ENCODE measurements around the gene GMDS.

GMDS gene

GRCh38 chr6:1997702-1998101 is 247.7 kb downstream of the GMDS start:
- H3K27me3 ChIP-seq (ENCODE audit: control insufficient read depth in 1 of 2, insufficient read depth in 2 of 2, low read length in 2 of 2) = no peaks in the 10 kb centered on the region
- no peaks in the 10 kb centered on the region for H3K4me1 ChIP-seq (ENCODE audit: control insufficient read depth, insufficient read depth, low read length)
- H3K36me3 ChIP-seq (ENCODE audit: control insufficient read depth in 2 of 2, insufficient read depth in 2 of 2, low read length in 2 of 2) = no peaks in the 10 kb centered on the region
- H3K4me3 ChIP-seq (ENCODE audit: low read length in 2 of 2) = no peak overlapping the region
- H3K9me3 ChIP-seq (ENCODE audit: control insufficient read depth in 2 of 2, low read length in 2 of 2) = peaks cover 0 to 3% of the 10 kb centered on the region in 2 donors
- no peak overlapping the region for H3K27ac ChIP-seq (ENCODE audit: low read length)
- H3K9ac ChIP-seq (ENCODE audit: low read length in 2 of 2) = no peak overlapping the region

GRCh38 chr6:1995636-1996035 is 249.8 kb downstream of the GMDS start:
- Histone ChIP-seq H3K27ac (ENCODE audit: low read length) (no peak overlapping the region), H3K4me3 (ENCODE audit: low read length in 2 of 2) (no peak overlapping the region), H3K36me3 (ENCODE audit: control insufficient read depth in 2 of 2, insufficient read depth in 2 of 2, low read length in 2 of 2) (no peaks in the 10 kb centered on the region), H3K9ac (ENCODE audit: low read length in 2 of 2) (no peak overlapping the region), H3K4me1 (ENCODE audit: control insufficient read depth, insufficient read depth, low read length) (no peaks in the 10 kb centered on the region), H3K9me3 (ENCODE audit: control insufficient read depth in 2 of 2, low read length in 2 of 2) (peaks cover 0 to 3% of the 10 kb centered on the region in 2 donors), H3K27me3 (ENCODE audit: control insufficient read depth in 1 of 2, insufficient read depth in 2 of 2, low read length in 2 of 2) (no peaks in the 10 kb centered on the region)

- Histone ChIP-seq H3K27me3 (ENCODE audit: control insufficient read depth in 1 of 2, insufficient read depth in 2 of 2, low read length in 2 of 2) (no peaks in the 10 kb centered on the region), H3K4me1 (ENCODE audit: control insufficient read depth, insufficient read depth, low read length) (no peaks in the 10 kb centered on the region), H3K4me3 (ENCODE audit: low read length in 2 of 2) (no peak overlapping the region), H3K27ac (ENCODE audit: low read length) (no peak overlapping the region), H3K36me3 (ENCODE audit: control insufficient read depth in 2 of 2, insufficient read depth in 2 of 2, low read length in 2 of 2) (no peaks in the 10 kb centered on the region), H3K9ac (ENCODE audit: low read length in 2 of 2) (no peak overlapping the region), H3K9me3 (ENCODE audit: control insufficient read depth in 2 of 2, low read length in 2 of 2) (peaks cover 0 to 3% of the 10 kb centered on the region in 2 donors)
Measured at GRCh38 chr6:1993042-1993441, 252.4 kb downstream of the GMDS start.

- Histone ChIP-seq H3K27me3 (ENCODE audit: control insufficient read depth in 1 of 2, insufficient read depth in 2 of 2, low read length in 2 of 2) (no peaks in the 10 kb centered on the region), H3K4me3 (ENCODE audit: low read length in 2 of 2) (no peak overlapping the region), H3K9ac (ENCODE audit: low read length in 2 of 2) (no peak overlapping the region), H3K27ac (ENCODE audit: low read length) (no peak overlapping the region), H3K9me3 (ENCODE audit: control insufficient read depth in 2 of 2, low read length in 2 of 2) (peaks cover 0 to 3% of the 10 kb centered on the region in 2 donors), H3K4me1 (ENCODE audit: control insufficient read depth, insufficient read depth, low read length) (no peaks in the 10 kb centered on the region), H3K36me3 (ENCODE audit: control insufficient read depth in 2 of 2, insufficient read depth in 2 of 2, low read length in 2 of 2) (no peaks in the 10 kb centered on the region)
Measured at GRCh38 chr6:1991332-1991878, 254.0 kb downstream of the GMDS start.

- Histone ChIP-seq H3K4me1 (ENCODE audit: control insufficient read depth, insufficient read depth, low read length) (no peaks in the 10 kb centered on the region), H3K9ac (ENCODE audit: low read length in 2 of 2) (no peak overlapping the region), H3K27me3 (ENCODE audit: control insufficient read depth in 1 of 2, insufficient read depth in 2 of 2, low read length in 2 of 2) (no peaks in the 10 kb centered on the region), H3K9me3 (ENCODE audit: control insufficient read depth in 2 of 2, low read length in 2 of 2) (peaks cover 0 to 6% of the 10 kb centered on the region in 2 donors), H3K4me3 (ENCODE audit: low read length in 2 of 2) (no peak overlapping the region), H3K27ac (ENCODE audit: low read length) (no peak overlapping the region), H3K36me3 (ENCODE audit: control insufficient read depth in 2 of 2, insufficient read depth in 2 of 2, low read length in 2 of 2) (no peaks in the 10 kb centered on the region)
Measured at GRCh38 chr6:1988843-1989242, 256.6 kb downstream of the GMDS start.

GRCh38 chr6:1987640-1988039 is 257.8 kb downstream of the GMDS start:
- H3K36me3 ChIP-seq (ENCODE audit: control insufficient read depth in 2 of 2, insufficient read depth in 2 of 2, low read length in 2 of 2) = no peaks in the 10 kb centered on the region
- no peaks in the 10 kb centered on the region for H3K27me3 ChIP-seq (ENCODE audit: control insufficient read depth in 1 of 2, insufficient read depth in 2 of 2, low read length in 2 of 2)
- no peak overlapping the region for H3K27ac ChIP-seq (ENCODE audit: low read length)
- H3K9me3 ChIP-seq (ENCODE audit: control insufficient read depth in 2 of 2, low read length in 2 of 2) = peaks cover 0 to 6% of the 10 kb centered on the region in 2 donors
- H3K9ac ChIP-seq (ENCODE audit: low read length in 2 of 2) = no peak overlapping the region
- H3K4me1 ChIP-seq (ENCODE audit: control insufficient read depth, insufficient read depth, low read length) = no peaks in the 10 kb centered on the region
- H3K4me3 ChIP-seq (ENCODE audit: low read length in 2 of 2) = no peak overlapping the region

GRCh38 chr6:1986454-1987243 is 258.8 kb downstream of the GMDS start:
- no peak overlapping the region for H3K4me3 ChIP-seq (ENCODE audit: low read length in 2 of 2)

GRCh38 chr6:1984346-1984994 is 260.9 kb downstream of the GMDS start:
- no peak overlapping the region for H3K4me3 ChIP-seq (ENCODE audit: low read length in 2 of 2)
- no peak overlapping the region for H3K9ac ChIP-seq (ENCODE audit: low read length in 2 of 2)
- H3K36me3 ChIP-seq (ENCODE audit: control insufficient read depth in 2 of 2, insufficient read depth in 2 of 2, low read length in 2 of 2) = no peaks in the 10 kb centered on the region
- no peaks in the 10 kb centered on the region for H3K4me1 ChIP-seq (ENCODE audit: control insufficient read depth, insufficient read depth, low read length)
- no peak overlapping the region for H3K27ac ChIP-seq (ENCODE audit: low read length)
- H3K9me3 ChIP-seq (ENCODE audit: control insufficient read depth in 2 of 2, low read length in 2 of 2) = peaks cover 5 to 10% of the 10 kb centered on the region in 2 donors
- H3K27me3 ChIP-seq (ENCODE audit: control insufficient read depth in 1 of 2, insufficient read depth in 2 of 2, low read length in 2 of 2) = no peaks in the 10 kb centered on the region

More at GRCh38 chr6:1986454-1987243, 258.8 kb downstream of the GMDS start:
- no peaks in the 10 kb centered on the region for H3K27me3 ChIP-seq (ENCODE audit: control insufficient read depth in 1 of 2, insufficient read depth in 2 of 2, low read length in 2 of 2)
- no peak overlapping the region for H3K27ac ChIP-seq (ENCODE audit: low read length)
- peaks cover 1 to 10% of the 10 kb centered on the region in 2 donors for H3K9me3 ChIP-seq (ENCODE audit: control insufficient read depth in 2 of 2, low read length in 2 of 2)
- no peak overlapping the region for H3K9ac ChIP-seq (ENCODE audit: low read length in 2 of 2)
- no peaks in the 10 kb centered on the region for H3K36me3 ChIP-seq (ENCODE audit: control insufficient read depth in 2 of 2, insufficient read depth in 2 of 2, low read length in 2 of 2)
- H3K4me1 ChIP-seq (ENCODE audit: control insufficient read depth, insufficient read depth, low read length) = no peaks in the 10 kb centered on the region

GRCh38 chr6:1983850-1984249 is 261.6 kb downstream of the GMDS start:
- Histone ChIP-seq H3K27me3 (ENCODE audit: control insufficient read depth in 1 of 2, insufficient read depth in 2 of 2, low read length in 2 of 2) (no peaks in the 10 kb centered on the region), H3K4me3 (ENCODE audit: low read length in 2 of 2) (no peak overlapping the region), H3K9ac (ENCODE audit: low read length in 2 of 2) (no peak overlapping the region), H3K4me1 (ENCODE audit: control insufficient read depth, insufficient read depth, low read length) (no peaks in the 10 kb centered on the region), H3K36me3 (ENCODE audit: control insufficient read depth in 2 of 2, insufficient read depth in 2 of 2, low read length in 2 of 2) (no peaks in the 10 kb centered on the region), H3K27ac (ENCODE audit: low read length) (no peak overlapping the region), H3K9me3 (ENCODE audit: control insufficient read depth in 2 of 2, low read length in 2 of 2) (peaks cover 5 to 10% of the 10 kb centered on the region in 2 donors)

GRCh38 chr6:1972962-1973361 is 272.4 kb downstream of the GMDS start:
- Histone ChIP-seq H3K4me3 (ENCODE audit: low read length in 2 of 2) (no peak overlapping the region), H3K9me3 (ENCODE audit: control insufficient read depth in 2 of 2, low read length in 2 of 2) (no peaks in the 10 kb centered on the region), H3K27me3 (ENCODE audit: control insufficient read depth in 1 of 2, insufficient read depth in 2 of 2, low read length in 2 of 2) (no peaks in the 10 kb centered on the region), H3K36me3 (ENCODE audit: control insufficient read depth in 2 of 2, insufficient read depth in 2 of 2, low read length in 2 of 2) (no peaks in the 10 kb centered on the region), H3K27ac (ENCODE audit: low read length) (no peak overlapping the region), H3K4me1 (ENCODE audit: control insufficient read depth, insufficient read depth, low read length) (peaks cover 4% of the 10 kb centered on the region), H3K9ac (ENCODE audit: low read length in 2 of 2) (no peak overlapping the region)

GRCh38 chr6:1971612-1972011 is 273.8 kb downstream of the GMDS start:
- Histone ChIP-seq H3K9ac (ENCODE audit: low read length in 2 of 2) (no peak overlapping the region), H3K9me3 (ENCODE audit: control insufficient read depth in 2 of 2, low read length in 2 of 2) (no peaks in the 10 kb centered on the region), H3K4me3 (ENCODE audit: low read length in 2 of 2) (no peak overlapping the region), H3K4me1 (ENCODE audit: control insufficient read depth, insufficient read depth, low read length) (peaks cover 4% of the 10 kb centered on the region), H3K27me3 (ENCODE audit: control insufficient read depth in 1 of 2, insufficient read depth in 2 of 2, low read length in 2 of 2) (no peaks in the 10 kb centered on the region), H3K27ac (ENCODE audit: low read length) (no peak overlapping the region), H3K36me3 (ENCODE audit: control insufficient read depth in 2 of 2, insufficient read depth in 2 of 2, low read length in 2 of 2) (no peaks in the 10 kb centered on the region)
